HUES48 (cell line): ENCODE measurements around the gene NDUFA11.
"Not testable (repeated sequence)": the region's sequence is repeated elsewhere in the genome, so short reads cannot be mapped to it uniquely, and the experiment has no call there.

Experiments used
- H3K27ac ChIP-seq: one replicate; pipeline ENCODE4 v1.7.0; 2013; ENCODE audit warnings: low read depth, low read length, inconsistent platforms
- H3K27me3 ChIP-seq: 2 replicates; pipeline ENCODE4 v1.6.1; 2013; ENCODE audit warnings: mild to moderate bottlenecking, low read length; ENCODE audit not compliant: control insufficient read depth, insufficient read depth
- H3K36me3 ChIP-seq: 2 replicates; pipeline ENCODE4 v1.6.1; 2013; ENCODE audit warnings: low read length; ENCODE audit not compliant: control insufficient read depth, insufficient read depth
- H3K4me1 ChIP-seq: 2 replicates; pipeline ENCODE4 v1.6.1; 2013; ENCODE audit warnings: mild to moderate bottlenecking, low read length; ENCODE audit not compliant: control insufficient read depth, insufficient read depth
- H3K4me3 ChIP-seq: 2 replicates; pipeline ENCODE4 v1.5.1; 2013; ENCODE audit warnings: mild to moderate bottlenecking, low read depth, low read length
- H3K9ac ChIP-seq: 2 replicates; pipeline ENCODE4 v1.6.1; 2013; ENCODE audit warnings: mild to moderate bottlenecking, low read depth, low read length, moderate library complexity
- H3K9me3 ChIP-seq: 2 replicates; pipeline ENCODE4 v1.6.1; 2013; ENCODE audit warnings: low read length; ENCODE audit not compliant: control insufficient read depth, insufficient read depth

NDUFA11 gene

DNA sequence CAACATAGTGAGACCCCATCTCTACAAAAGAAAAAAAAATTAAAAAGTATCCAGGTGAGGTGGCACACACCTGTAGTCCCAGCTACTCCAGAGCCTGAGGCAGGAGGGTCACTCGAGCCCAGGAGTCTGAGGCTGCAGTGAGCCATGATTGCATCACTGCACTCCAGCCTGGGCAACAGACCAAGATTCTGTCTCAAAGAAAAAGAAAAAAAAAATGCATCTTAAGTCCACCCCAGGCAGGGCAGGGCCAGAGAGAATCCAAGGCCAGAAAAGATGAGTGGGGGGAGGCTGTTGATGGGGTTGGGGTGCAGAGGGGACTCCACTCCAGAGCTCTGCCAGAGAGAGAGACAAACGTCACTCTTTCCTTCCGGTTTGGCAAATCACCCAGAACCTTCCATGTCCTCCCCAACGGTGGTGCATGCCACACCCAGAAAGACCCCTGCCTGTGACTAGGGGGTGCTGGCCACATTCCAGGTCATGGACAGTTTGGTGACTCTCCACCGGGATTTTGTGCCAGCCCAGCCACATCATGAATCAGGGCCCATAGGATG is 52.8 kb downstream of the NDUFA11 start:
- Histone ChIP-seq H3K9ac (no peak overlapping the region), H3K27ac (no peak overlapping the region), H3K9me3 (no peaks in the 10 kb centered on the region; the same call in 1 of the 2 replicates), H3K4me3 (no peak overlapping the region), H3K4me1 (no peaks in the 10 kb centered on the region), H3K27me3 (no peaks in the 10 kb centered on the region; the same call in none of the 2 replicates), H3K36me3 (no peaks in the 10 kb centered on the region)

DNA sequence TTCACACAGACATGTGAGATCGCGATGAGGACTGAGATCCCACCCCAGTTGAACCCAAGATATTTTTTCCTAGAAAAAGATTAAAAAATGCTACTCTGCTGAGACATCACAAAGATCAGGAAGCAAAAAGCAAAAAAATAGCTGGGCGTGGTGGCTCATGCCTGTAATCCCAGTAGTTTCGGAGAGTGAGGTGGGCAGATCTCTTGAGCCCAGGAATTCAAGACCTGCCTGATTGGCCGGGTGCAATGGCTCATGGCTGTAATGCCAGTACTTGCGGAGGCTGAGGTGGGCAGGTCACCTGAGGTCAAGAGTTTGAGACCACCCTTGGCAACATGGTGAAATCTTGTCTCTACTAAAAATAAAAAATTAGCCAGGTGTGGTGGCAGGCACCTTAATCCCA is 53.4 kb downstream of the NDUFA11 start:
- H3K4me1 ChIP-seq = no peaks in the 10 kb centered on the region
- no peaks in the 10 kb centered on the region; the same call in 1 of the 2 replicates for H3K27me3 ChIP-seq
- no peaks in the 10 kb centered on the region for H3K36me3 ChIP-seq
- no peak overlapping the region for H3K27ac ChIP-seq
- H3K9ac ChIP-seq = no peak overlapping the region
- H3K4me3 ChIP-seq = no peak overlapping the region
- no peaks in the 10 kb centered on the region; the same call in 1 of the 2 replicates for H3K9me3 ChIP-seq

DNA sequence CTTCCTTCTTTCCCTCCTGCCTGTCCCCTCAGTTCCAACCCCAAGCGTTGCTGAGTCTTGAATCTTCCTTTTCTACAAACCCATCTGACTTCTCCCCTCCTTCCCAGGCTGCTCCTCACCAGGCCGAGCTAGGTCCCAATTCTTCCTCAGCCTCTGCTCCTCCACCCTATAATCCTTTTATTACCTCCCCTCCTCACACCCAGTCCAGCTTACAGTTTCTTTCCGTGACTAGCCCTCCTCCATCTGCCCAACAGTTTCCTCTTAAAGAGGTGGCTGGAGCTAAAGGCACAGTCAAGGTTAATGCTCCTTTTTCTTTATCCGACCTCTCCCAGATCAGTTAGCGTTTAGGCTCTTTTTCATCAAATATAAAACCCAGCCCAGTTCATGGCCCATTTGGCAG is 55.0 kb downstream of the NDUFA11 start:
- H3K27ac ChIP-seq, H3K36me3 ChIP-seq, H3K4me1 ChIP-seq, H3K9me3 ChIP-seq, H3K9ac ChIP-seq, H3K4me3 ChIP-seq, H3K27me3 ChIP-seq: not testable (repeated sequence)

DNA sequence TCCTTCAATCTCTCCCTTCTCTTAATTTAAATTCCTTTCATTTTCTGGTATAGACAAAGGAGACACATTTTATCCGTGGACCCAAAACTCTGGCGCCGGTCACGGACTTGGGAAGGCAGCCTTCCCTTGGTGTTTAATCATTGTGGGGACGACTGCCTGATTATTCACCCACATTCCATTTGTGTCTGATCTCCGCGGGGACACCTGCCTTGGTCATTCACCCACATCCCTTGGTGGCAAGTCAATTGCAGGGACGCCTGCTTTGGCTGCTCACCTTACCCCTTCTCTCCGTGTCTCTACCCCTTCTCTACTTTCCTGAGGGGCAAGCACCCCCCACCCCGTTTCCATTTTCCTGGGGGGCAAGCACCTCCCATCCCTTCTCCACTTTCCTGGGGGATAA is 55.7 kb downstream of the NDUFA11 start:
- not testable (repeated sequence) for H3K4me3 ChIP-seq, H3K27me3 ChIP-seq

More for the DNA sequence above, 55.7 kb downstream of the NDUFA11 start:
- not testable (repeated sequence) for H3K27ac ChIP-seq, H3K9ac ChIP-seq, H3K36me3 ChIP-seq, H3K4me1 ChIP-seq, H3K9me3 ChIP-seq
